Osteoblast (primary cell): ENCODE measurements around the gene FOXF1. TPM values are rescaled to one million over a fixed set of nuclear protein-coding genes. Genes with fewer than 3 reads are reported as not detected.

Experiments used
- DNase-seq: peaks from one replicate; pipeline ENCODE4 v3.0.0; 2011; ENCODE audit warnings: low spot score, mixed read lengths; ENCODE audit not compliant: insufficient read length; ENCODE audit errors: missing footprints
- H2AFZ ChIP-seq: 2 replicates; pipeline ENCODE4 v1.6.0; 2011; ENCODE audit warnings: mild to moderate bottlenecking, low read length
- H3K27ac ChIP-seq: 2 replicates; pipeline ENCODE4 v1.5.1; 2011; ENCODE audit warnings: mild to moderate bottlenecking, low read depth, low read length, moderate library complexity
- H3K27me3 ChIP-seq: 2 replicates; pipeline ENCODE4 v1.6.0; 2012; ENCODE audit warnings: mild to moderate bottlenecking, control low read depth, inconsistent platforms, low read length, moderate library complexity; ENCODE audit not compliant: insufficient read depth
- H3K36me3 ChIP-seq: 2 replicates; pipeline ENCODE4 v1.5.1; 2011; ENCODE audit warnings: mild to moderate bottlenecking, low read length, control low read depth, moderate library complexity; ENCODE audit not compliant: insufficient read depth
- H3K4me1 ChIP-seq: 2 replicates; pipeline ENCODE4 v1.5.1; 2011; ENCODE audit warnings: mild to moderate bottlenecking, low read length, control low read depth, moderate library complexity; ENCODE audit not compliant: insufficient read depth
- H3K4me2 ChIP-seq: 2 replicates; pipeline ENCODE4 v1.6.0; 2011; ENCODE audit warnings: mild to moderate bottlenecking, low read length; ENCODE audit not compliant: insufficient read depth
- H3K4me3 ChIP-seq: fragments of 200-600 bp; sonication (generic); 3 replicates; pipeline ENCODE4 v1.5.1; 2012; ENCODE audit warnings: mild to moderate bottlenecking, low read length, inconsistent platforms; ENCODE audit not compliant: insufficient read depth
- H3K79me2 ChIP-seq: 2 replicates; pipeline ENCODE4 v1.6.0; 2012; ENCODE audit warnings: mild to moderate bottlenecking, low read length, control low read depth, inconsistent platforms; ENCODE audit not compliant: insufficient read depth
- H3K9me3 ChIP-seq: 2 replicates; pipeline ENCODE4 v1.5.1; 2011; ENCODE audit warnings: low read depth, low read length, control low read depth
- H4K20me1 ChIP-seq: 2 replicates; pipeline ENCODE4 v1.6.0; 2012; ENCODE audit warnings: mild to moderate bottlenecking, low read length, control low read depth; ENCODE audit not compliant: insufficient read depth
- total RNA-seq: library from RNA; depleted of rRNA; stranded (reverse); fragments of >200 nt; gene quantifications from 2 replicates; pipeline ENCODE4 v1.2.3, GENCODE V29; 2012
- TF ChIP-seq, protein P1 (sequence below): IDR thresholded peaks from 2 replicates; pipeline ENCODE4 v1.5.1; 2011; ENCODE audit warnings: mild to moderate bottlenecking, low read depth, low read length, moderate library complexity; ENCODE audit errors: extremely low read depth

FOXF1 gene
- total RNA-seq, 1 donor, result not detected

DNA sequence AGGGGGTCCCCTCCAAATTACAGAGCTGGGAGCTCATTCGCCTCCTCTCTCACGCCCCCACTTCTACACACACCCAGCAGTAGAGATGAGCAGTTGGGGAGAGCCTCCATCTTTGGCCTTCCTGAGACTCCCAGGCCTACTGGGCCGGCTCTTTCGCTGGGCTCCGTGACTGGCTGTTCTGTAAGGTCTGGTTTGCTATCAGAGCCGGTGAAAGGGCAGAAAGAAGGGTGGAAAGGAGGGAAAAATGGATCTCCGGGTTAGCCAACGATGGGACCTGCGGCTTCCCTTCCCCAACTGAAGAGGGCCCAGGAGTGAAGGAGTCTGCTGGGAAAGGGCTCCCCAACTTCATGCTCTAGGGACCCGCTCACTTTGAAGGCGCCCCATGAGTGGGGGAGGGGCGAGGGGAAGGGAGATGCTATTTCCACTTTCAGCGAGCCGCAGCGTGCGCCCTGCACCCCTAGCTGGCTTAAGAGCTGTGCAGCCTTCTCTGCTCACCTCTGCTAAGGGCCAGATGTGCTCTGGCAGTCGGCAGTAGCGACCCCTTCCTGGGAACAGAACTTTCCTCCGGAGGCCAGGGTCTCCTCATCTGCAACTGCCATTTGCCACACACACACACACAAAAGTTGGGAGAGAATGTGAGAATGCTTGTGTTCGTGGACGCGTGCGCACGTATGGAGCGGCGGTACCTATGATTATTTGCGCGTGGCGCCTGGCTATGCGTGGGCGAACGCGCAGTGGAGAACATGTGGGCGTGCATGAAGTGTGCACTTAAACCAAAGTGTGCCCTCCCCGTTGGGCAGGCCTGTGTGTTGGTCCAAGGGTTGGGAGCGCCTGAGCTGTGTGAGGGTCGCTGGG, 2.9 kb upstream of the FOXF1 start:
- no peaks in the 10 kb centered on the region for H3K36me3 ChIP-seq
- no peaks in the 10 kb centered on the region for H3K79me2 ChIP-seq
- no peaks in the 10 kb centered on the region for H3K4me1 ChIP-seq
- no peak overlapping the region for H3K4me3 ChIP-seq
- no peak overlapping the region for H3K27ac ChIP-seq
- peak; percentile 93 for DNase-seq
- H3K9me3 ChIP-seq, result no peaks in the 10 kb centered on the region
- H3K4me2 ChIP-seq, result no peak overlapping the region
- TF ChIP-seq, protein P1, sequence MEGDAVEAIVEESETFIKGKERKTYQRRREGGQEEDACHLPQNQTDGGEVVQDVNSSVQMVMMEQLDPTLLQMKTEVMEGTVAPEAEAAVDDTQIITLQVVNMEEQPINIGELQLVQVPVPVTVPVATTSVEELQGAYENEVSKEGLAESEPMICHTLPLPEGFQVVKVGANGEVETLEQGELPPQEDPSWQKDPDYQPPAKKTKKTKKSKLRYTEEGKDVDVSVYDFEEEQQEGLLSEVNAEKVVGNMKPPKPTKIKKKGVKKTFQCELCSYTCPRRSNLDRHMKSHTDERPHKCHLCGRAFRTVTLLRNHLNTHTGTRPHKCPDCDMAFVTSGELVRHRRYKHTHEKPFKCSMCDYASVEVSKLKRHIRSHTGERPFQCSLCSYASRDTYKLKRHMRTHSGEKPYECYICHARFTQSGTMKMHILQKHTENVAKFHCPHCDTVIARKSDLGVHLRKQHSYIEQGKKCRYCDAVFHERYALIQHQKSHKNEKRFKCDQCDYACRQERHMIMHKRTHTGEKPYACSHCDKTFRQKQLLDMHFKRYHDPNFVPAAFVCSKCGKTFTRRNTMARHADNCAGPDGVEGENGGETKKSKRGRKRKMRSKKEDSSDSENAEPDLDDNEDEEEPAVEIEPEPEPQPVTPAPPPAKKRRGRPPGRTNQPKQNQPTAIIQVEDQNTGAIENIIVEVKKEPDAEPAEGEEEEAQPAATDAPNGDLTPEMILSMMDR, result no peak
- peaks cover 84% of the 10 kb centered on the region for H3K27me3 ChIP-seq
- peaks cover 11% of the 10 kb centered on the region for H4K20me1 ChIP-seq
- no peak overlapping the region for H2AFZ ChIP-seq

DNA sequence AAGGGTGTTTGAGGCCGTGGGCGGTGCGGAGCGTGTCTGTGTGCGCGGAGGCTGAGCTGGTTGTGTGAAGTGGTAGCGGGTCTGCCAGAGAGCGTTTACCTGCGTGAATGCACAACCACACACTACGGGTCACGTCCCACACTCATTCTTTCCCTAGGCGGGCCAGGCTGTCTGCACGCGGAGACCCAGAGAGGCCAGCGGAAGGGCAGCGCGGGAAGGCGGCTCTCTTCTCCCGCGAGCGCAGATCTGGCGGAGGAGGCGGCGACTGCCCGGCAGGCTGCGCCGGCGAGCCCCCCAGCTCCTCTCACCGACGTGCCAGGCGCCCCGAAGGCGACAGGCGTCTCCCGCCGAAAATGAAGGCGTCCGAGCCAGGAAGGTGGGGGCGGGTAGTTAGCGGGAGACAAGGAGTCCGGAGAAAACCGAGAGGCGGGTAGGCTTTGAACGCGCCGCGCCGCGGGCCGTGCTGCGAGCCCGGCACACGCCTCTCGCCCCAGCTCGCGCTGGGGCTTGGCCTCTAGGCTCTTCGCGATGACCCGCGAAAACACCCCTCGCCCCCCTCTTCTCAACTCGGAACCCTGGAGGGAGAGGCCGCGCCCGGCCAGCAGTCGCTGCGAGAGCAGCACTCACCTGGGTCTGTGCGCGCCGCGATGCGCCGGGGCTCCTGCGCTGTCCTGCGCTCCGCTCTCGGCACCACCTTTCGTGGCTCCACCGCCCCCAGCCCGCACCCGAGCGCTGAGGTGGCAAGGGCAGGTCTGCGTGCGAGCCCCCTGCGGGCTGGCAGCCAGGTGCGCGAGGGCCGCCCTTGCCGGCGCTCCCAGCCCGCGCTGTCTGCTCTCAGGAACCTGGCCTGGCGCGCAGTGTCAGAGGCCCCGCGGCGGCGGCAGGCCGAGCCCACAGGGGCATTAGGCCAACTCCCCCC, 2.0 kb upstream of the FOXF1 start:
- H4K20me1 ChIP-seq, result peaks cover 11% of the 10 kb centered on the region
- TF ChIP-seq, protein P1, result no peak
- H3K9me3 ChIP-seq, result no peaks in the 10 kb centered on the region
- no peak overlapping the region for H3K4me2 ChIP-seq
- H3K27me3 ChIP-seq, result peaks cover 80% of the 10 kb centered on the region
- DNase-seq, result peak; percentile 68
- H3K4me3 ChIP-seq, result no peak overlapping the region
- H2AFZ ChIP-seq, result no peak overlapping the region
- H3K79me2 ChIP-seq, result no peaks in the 10 kb centered on the region
- H3K4me1 ChIP-seq, result no peaks in the 10 kb centered on the region
- no peak overlapping the region for H3K27ac ChIP-seq
- H3K36me3 ChIP-seq, result no peaks in the 10 kb centered on the region

DNA sequence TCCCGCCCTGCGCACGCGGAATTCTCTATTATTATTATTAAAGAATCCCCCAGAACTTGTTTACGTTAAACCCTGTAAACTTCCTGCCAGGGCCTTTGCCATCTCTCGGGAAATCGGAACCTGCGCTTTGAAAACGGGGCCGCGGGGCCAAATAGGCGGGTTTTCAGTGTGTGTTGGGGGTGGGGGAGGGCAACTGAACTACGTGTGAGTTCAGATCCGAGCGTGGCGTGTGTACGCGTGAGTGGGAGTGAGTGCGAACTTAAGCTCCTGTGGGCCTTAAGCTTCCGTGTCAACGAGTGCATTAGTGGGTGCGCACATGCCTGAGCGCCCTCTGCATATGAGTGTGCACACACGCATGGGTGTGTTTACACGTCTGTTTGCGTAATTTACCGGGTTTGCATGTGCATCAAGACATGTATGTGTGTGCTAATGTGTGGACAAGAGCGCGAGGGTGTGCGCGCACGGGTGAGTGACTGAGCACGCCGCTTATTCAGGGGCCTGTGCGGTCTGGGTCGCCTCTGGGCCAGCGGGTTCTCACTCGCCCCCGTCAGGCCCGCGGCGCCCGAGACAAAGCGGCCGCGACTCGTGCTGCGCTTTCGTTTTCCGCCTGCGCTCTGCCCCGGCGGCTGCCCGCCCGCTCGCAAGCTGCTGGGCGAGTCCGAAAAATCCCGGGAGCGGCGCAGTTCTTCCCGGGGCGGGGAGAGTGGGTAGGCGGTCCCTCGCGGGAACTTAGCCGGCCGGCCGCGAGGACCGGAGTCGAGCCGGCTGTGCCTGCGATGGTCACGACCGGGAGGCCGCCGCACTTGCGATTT, 1.2 kb upstream of the FOXF1 start:
- Histone ChIP-seq H3K27me3 (peaks cover 78% of the 10 kb centered on the region), H3K27ac (no peak overlapping the region), H3K4me3 (peak overlapping the region; percentile 63), H3K9me3 (no peaks in the 10 kb centered on the region), H3K79me2 (no peaks in the 10 kb centered on the region), H3K4me1 (no peaks in the 10 kb centered on the region), H4K20me1 (peaks cover 8% of the 10 kb centered on the region), H3K36me3 (no peaks in the 10 kb centered on the region), H3K4me2 (peak overlapping the region; percentile 81), H2AFZ (peak overlapping the region; percentile 35)
- DNase-seq, result peak; percentile 98
- TF ChIP-seq, protein P1, result no peak
